Suprapubic skin (tissue), 4 donors: ENCODE results near the gene GYPB. TPM values are rescaled to one million over a fixed set of nuclear protein-coding genes. Genes with fewer than 3 reads are reported as not detected.
"Not testable (repeated sequence)": the region's sequence is repeated elsewhere in the genome, so short reads cannot be mapped to it uniquely, and the experiment has no call there.

Experiments used
- DNase-seq, 2 donors: peaks; one replicate each; pipeline ENCODE4 v3.0.0-alpha.2; 2019; ENCODE audit warnings: low spot score in 2 of 2
- H3K27ac ChIP-seq: fragments of 200-600 bp; sonication (generic); one replicate; pipeline ENCODE4 v1.5.1; 2019
- H3K27me3 ChIP-seq: fragments of 200-600 bp; sonication (generic); one replicate; pipeline ENCODE4 v1.5.1; 2019
- H3K36me3 ChIP-seq: fragments of 200-600 bp; sonication (generic); one replicate; pipeline ENCODE4 v1.5.1; 2019
- H3K4me1 ChIP-seq: fragments of 200-600 bp; sonication (generic); one replicate; pipeline ENCODE4 v1.5.1; 2019
- H3K4me3 ChIP-seq: fragments of 200-600 bp; sonication (generic); one replicate; pipeline ENCODE4 v1.5.1; 2019; ENCODE audit warnings: mild to moderate bottlenecking
- H3K9me3 ChIP-seq: fragments of 200-600 bp; sonication (generic); one replicate; pipeline ENCODE4 v1.5.1; 2019
- EP300 ChIP-seq: sonication (generic); formaldehyde crosslinking; IDR thresholded peaks from one replicate; pipeline ENCODE4 v1.6.1; 2017; ENCODE audit warnings: antibody characterized with exemption
- POLR2A ChIP-seq, 2 donors: fragments of 450-650 bp; IDR thresholded peaks; one replicate each; pipeline ENCODE4 v1.6.1; 2017; ENCODE audit warnings: antibody characterized with exemption in 2 of 2, mild to moderate bottlenecking in 2 of 2, moderate library complexity in 2 of 2
- POLR2AphosphoS5 ChIP-seq, 3 donors: sonication (generic); formaldehyde crosslinking; IDR thresholded peaks; one replicate each; pipeline ENCODE4 v1.6.1; 2017; ENCODE audit warnings: antibody characterized with exemption in 3 of 3
- WGBS: methylation state at CpG from one replicate; pipeline ENCODE4 v1.1.5; 2018; 5-methylcytosine and 5-hydroxymethylcytosine counted together
- total RNA-seq, 4 donors: library from RNA; depleted of rRNA; stranded (reverse); fragments of >200 nt; gene quantifications; one replicate each; pipeline ENCODE4 v1.1.0, GENCODE V29; 2016
- TF ChIP-seq, protein P1 (sequence below), 2 donors: fragments of 200-600 bp in 1 of 2; fragments of 450-650 bp in 1 of 2; sonication (generic) in 1 of 2; IDR thresholded peaks; one replicate each; pipeline ENCODE4 v1.5.1; 2016 to 2019; ENCODE audit warnings: antibody characterized with exemption in 2 of 2, mild to moderate bottlenecking in 1 of 2, moderate library complexity in 1 of 2

The GYPB gene
- total RNA-seq, 4 donors from 2014 or later = not detected

DNA sequence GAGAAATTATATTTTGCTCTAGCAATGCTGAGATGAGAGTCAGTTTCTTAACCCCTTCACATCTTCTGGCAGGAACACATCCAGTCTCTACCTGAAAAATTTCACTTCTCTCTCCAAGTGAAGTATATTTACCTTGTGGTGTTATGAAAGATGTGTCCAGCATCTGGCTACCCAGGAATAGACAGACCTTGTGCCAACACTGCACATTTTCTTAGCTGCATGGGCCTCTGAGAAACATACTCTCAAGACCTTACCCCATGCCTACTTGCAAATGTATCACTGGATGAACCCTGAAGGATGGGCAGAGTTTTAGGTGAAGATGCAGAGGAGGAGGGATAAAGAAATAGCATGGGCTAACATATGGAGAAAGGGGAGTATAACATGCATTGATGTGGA, 13.6 kb downstream of the GYPB start:
- H3K9me3 ChIP-seq, H3K36me3 ChIP-seq, H3K4me1 ChIP-seq, H3K27me3 ChIP-seq, DNase-seq, H3K4me3 ChIP-seq, H3K27ac ChIP-seq: not testable (repeated sequence)

DNA sequence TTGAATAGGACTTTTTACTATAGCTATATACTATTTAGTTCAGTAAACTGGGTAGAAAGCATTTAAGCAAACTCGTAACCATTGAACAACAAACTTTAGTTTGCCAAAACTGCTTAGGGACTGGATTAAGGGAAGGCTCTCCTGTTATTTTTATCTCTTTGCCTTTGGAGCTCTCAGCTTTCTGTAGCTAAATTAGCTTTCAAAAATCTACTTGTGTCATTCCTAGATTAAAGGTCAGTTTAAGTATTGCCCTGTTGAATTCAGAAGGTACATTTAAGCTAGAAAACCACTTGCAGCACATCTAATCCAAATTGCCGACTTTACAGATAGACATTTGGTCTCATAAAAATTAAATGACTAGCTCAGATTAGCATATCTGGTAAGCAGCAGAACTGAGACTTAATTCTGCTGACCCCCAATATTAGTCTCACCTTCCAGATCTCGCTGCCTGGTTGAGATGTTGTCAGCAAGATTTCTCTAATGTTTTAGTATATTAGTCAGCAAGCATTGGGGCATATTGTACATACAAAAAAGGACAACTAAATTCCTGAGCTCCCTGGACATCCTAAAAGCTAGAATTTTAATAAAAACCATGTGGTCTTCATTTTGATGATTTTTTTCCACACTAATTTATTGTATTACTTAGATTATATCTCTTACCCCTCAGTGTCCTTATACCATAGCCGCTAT, 14.2 kb downstream of the GYPB start:
- not testable (repeated sequence) for H3K27me3 ChIP-seq, DNase-seq, H3K27ac ChIP-seq, H3K4me1 ChIP-seq, H3K36me3 ChIP-seq, H3K4me3 ChIP-seq, H3K9me3 ChIP-seq
- 68% methylated on average over 4 of the region's 4 CpGs for whole genome bisulfite sequencing

DNA sequence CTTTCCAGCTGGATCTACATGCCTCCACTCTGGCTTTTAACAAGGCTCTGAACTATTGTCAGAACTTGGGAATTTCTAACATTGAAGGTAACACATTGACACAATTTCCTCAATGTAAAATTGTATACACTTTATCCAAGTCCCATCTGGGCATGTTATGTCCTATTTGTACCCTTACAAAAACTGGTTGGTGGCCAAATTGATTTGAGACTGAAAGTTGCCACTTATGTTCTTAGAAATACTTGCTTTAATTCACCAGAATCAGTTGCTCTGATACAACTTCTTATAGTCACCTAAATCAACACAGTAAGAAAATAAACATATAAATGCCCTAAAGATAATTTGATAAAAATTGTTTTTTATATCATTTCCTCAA, 15.3 kb downstream of the GYPB start:
- H3K9me3 ChIP-seq, H3K27ac ChIP-seq, DNase-seq, H3K27me3 ChIP-seq, H3K4me3 ChIP-seq, H3K36me3 ChIP-seq, H3K4me1 ChIP-seq: not testable (repeated sequence)

DNA sequence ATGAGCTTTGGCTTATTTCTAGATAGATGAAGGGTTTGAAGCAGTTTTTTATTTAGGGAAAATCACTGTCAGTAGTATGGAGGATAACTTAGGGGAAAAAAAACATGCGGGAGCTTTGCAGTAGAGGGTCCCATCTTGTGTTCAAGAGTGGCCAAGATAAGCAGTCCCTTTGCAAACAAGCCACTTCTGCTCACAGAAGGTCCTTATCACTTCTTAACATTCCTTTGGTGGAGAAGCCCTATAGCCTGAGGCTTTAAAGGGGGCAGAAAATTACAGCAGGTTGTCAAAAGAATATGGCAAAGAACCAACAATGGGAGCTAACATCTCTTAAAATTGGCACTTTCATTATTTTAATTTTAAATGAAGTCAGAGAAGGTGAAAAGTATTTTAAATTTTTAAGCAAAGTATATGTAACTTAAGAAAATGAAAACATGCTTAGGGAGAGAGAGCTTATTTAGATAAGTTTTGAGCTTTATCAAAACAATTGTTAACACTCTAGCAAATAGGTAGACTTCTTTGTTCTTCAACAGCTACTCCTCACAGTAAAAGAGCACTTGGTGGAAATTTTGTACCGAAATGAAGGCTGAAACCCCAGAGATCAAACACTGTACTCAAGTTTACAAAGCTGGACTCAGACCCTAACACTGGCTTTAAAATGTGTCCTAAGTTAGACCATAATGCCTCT, 15.8 kb downstream of the GYPB start:
- not testable (repeated sequence) for H3K4me3 ChIP-seq, H3K27ac ChIP-seq, H3K9me3 ChIP-seq, DNase-seq, H3K27me3 ChIP-seq, H3K36me3 ChIP-seq, H3K4me1 ChIP-seq
- 86% methylated on average over 2 of the region's 2 CpGs for WGBS

DNA sequence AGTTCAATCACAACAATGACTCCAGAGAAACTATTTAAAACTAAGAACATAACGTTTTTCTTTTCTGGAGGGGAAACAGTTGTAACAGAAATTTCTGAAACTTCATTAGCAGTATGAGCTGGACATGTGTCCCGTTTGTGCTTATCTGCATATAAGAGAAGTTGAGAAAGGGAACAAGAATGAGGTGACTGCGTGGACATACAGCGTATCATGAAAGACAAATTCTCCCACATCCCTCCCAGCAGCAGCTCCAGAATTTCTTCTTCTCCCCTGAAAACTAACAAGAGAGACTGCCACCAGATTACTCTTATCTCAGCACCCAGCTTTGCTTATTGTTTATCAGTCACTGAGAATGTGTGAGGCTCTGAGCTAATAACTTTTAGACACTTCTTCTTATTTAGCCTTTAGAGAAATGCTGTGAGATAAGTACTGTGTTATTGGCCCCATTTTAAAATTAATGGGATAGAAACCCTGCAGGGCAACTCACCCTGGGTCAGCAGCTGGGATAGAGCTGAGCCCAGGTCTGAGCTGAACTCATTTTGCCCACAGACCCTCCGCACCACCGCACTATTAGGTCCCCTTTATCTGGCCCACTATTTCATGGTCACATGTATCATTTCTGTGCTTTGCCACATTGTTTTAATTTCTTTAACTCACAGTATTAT, 18.7 kb downstream of the GYPB start:
- not testable (repeated sequence) for H3K36me3 ChIP-seq, H3K27ac ChIP-seq, DNase-seq, H3K27me3 ChIP-seq, H3K4me1 ChIP-seq, H3K4me3 ChIP-seq, H3K9me3 ChIP-seq
- 80% methylated on average over 6 of the region's 6 CpGs for WGBS

DNA sequence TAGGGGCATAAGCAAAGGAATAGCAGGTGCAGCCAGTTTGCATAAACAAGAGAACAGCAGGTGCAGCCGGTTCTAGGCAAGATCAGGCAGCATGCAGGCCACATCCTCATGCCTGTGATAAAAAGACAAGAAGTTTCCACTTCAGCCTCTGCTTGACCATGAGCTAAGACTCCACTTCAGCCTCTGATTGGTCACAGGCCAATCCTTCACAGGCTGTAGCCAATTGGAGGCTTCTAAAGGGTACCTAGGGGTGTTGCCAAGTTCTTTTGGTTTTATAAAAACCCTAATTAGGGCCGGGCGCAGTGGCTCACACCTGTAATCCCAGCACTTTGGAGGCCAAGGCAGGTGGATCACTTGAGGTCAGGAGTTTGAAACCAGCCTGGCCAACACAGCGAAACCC, 23.0 kb downstream of the GYPB start:
- 86% methylated on average over 4 of the region's 4 CpGs for WGBS
- H3K4me3 ChIP-seq, DNase-seq, H3K9me3 ChIP-seq, H3K27ac ChIP-seq, H3K4me1 ChIP-seq, H3K36me3 ChIP-seq, H3K27me3 ChIP-seq: not testable (repeated sequence)

DNA sequence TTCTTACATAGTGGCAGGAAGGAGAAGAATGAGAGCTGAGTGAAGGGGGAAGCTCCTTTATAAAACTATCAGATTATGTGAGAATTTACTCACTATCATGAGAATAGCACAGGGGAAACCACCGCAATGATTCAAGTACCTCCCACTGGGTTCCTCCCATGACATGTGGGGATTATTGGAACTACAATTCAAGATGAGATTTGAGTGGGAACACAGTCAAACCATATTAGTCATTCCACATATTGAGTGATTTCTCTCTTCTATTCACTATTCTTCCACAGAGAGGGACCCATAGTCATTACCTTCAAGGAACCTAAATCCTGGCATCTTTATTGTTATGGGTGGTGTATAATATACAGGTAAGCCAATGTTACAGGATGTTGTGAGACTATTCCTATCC, 27.4 kb downstream of the GYPB start:
- H3K4me1 ChIP-seq, DNase-seq, H3K27ac ChIP-seq, H3K36me3 ChIP-seq, H3K27me3 ChIP-seq, H3K4me3 ChIP-seq, H3K9me3 ChIP-seq: not testable (repeated sequence)
- no CpG with 5 or more reads among the region's 1 CpG for WGBS

DNA sequence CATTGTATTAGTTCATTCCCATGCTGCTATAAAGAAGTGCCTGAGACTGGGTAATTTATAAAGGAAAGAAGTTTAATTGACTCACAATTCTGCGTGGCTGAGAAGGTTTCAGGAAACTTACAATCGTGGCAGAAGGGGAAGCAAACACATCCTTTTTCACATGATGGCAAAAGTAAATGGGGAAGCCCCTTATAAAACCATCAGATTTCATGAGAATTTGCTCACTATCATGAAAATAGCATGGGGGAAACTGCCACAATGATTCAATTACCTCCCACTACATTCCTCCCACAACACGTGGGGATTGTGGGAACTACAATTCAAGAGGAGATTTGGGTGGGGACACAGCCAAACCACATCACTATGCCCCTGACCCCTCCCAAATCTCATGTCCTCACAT, 28.5 kb downstream of the GYPB start:
- not testable (repeated sequence) for H3K9me3 ChIP-seq, H3K4me3 ChIP-seq, H3K27me3 ChIP-seq, H3K4me1 ChIP-seq, H3K36me3 ChIP-seq, H3K27ac ChIP-seq, DNase-seq
- 66% methylated on average over 3 of the region's 3 CpGs for WGBS

DNA sequence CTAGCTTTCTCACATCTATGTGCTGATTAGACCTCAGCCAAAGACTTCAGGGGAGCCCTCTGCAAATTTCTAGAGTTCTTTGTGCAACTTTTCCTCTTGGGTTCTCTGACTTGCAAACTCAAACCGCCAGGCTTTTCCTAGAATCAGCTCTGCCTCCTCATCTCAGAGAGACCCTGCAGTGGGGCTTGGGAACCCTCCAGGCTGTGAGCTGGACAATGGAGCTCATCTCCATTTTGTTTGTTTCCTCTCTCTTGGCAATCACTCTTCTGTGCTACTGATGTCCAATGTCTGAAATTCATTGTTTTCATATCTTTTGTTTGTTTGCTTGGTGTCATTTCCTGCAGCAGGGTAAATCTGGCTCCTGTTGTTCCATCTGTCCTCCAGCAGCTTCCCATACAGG, 33.0 kb downstream of the GYPB start:
- H3K36me3 ChIP-seq = no peaks in the 10 kb centered on the region
- TF ChIP-seq, protein P1, sequence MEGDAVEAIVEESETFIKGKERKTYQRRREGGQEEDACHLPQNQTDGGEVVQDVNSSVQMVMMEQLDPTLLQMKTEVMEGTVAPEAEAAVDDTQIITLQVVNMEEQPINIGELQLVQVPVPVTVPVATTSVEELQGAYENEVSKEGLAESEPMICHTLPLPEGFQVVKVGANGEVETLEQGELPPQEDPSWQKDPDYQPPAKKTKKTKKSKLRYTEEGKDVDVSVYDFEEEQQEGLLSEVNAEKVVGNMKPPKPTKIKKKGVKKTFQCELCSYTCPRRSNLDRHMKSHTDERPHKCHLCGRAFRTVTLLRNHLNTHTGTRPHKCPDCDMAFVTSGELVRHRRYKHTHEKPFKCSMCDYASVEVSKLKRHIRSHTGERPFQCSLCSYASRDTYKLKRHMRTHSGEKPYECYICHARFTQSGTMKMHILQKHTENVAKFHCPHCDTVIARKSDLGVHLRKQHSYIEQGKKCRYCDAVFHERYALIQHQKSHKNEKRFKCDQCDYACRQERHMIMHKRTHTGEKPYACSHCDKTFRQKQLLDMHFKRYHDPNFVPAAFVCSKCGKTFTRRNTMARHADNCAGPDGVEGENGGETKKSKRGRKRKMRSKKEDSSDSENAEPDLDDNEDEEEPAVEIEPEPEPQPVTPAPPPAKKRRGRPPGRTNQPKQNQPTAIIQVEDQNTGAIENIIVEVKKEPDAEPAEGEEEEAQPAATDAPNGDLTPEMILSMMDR (IDR thresholded peaks at IDR 0.05) = no peak
- no peak for TF ChIP-seq POLR2AphosphoS5 (IDR thresholded peaks at IDR 0.05)
- TF ChIP-seq EP300 = no peak
- TF ChIP-seq POLR2A (IDR thresholded peaks at IDR 0.05) = no peak
- no peak overlapping the region for H3K27ac ChIP-seq
- H3K4me3 ChIP-seq = no peak overlapping the region
- no peak for DNase-seq
- H3K9me3 ChIP-seq = no peaks in the 10 kb centered on the region
- H3K27me3 ChIP-seq = no peaks in the 10 kb centered on the region
- 89% methylated on average over 1 of the region's 1 CpG for WGBS
- no peaks in the 10 kb centered on the region for H3K4me1 ChIP-seq

DNA sequence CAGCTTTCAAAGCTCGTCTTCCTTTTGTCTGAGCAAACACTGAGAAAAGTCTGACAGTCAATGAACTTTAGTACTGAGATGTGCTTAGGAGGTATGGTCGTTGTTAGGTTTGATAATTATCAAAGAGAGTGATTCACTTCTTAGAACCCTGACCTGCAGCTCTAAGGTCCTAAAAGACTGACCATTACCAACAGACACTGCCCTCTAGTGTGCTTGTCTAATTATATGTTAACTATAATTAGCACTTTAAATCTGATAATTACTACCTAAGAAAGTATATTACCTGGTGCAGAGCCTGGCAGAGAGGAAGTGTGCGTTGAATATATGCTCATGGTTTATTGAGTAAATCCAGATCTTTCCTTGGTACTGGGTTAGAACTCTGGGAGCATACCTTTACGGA, 38.4 kb downstream of the GYPB start:
- H3K4me3 ChIP-seq, H3K27me3 ChIP-seq, DNase-seq, H3K36me3 ChIP-seq, H3K4me1 ChIP-seq, H3K9me3 ChIP-seq, H3K27ac ChIP-seq: not testable (repeated sequence)
- WGBS = 62% methylated on average over 4 of the region's 4 CpGs

DNA sequence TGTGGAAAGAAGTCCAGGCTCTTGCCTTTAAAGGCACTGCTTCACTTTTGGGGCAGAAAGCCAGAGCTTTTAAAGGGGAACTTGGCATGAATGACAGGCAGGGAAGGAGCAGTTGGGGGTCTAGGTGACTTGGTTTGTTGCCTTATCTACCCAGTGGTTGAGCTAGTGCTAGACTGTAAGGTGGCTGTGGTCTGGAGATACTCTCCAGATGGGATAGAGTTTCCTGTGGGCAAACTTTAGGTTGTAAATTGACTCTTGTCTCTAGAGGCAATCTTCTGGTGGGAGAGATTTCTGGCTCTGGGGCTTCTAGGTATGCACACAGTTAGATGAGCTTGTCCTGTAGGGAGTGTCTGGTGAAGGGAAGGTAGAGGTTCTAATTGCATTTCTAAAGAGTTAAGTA, 43.7 kb downstream of the GYPB start:
- not testable (repeated sequence) for H3K27me3 ChIP-seq, H3K4me3 ChIP-seq, H3K27ac ChIP-seq, H3K9me3 ChIP-seq, H3K36me3 ChIP-seq, H3K4me1 ChIP-seq, DNase-seq

DNA sequence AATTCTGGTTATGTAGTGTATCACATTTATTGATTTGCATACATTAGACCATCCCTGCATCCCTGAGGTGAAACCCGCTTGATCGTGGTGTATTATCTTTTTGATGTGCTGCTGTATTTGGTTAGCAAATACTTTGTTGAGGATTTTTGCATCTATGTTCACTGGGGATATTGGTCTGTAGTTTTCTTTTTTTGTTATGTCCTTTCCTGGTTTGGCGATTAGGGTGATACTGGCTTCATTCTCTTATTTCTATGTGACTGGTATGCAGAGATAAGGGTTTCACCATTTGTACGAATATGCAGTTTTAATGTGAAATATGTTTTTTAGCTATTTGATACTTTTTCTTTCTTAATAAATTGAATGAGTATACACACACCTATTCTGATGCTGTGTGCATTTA, 45.2 kb downstream of the GYPB start:
- H3K27me3 ChIP-seq, DNase-seq, H3K36me3 ChIP-seq, H3K27ac ChIP-seq, H3K9me3 ChIP-seq, H3K4me3 ChIP-seq, H3K4me1 ChIP-seq: not testable (repeated sequence)
- 75% methylated on average over 4 of the region's 4 CpGs for WGBS
